Osteoblast (primary cell): ENCODE results near the gene TRIM56. TPM values are rescaled to one million over a fixed set of nuclear protein-coding genes. Genes with fewer than 3 reads are reported as not detected.
A peak's percentile ranks its signal among the peaks of the same experiment; 100 is the strongest.
"Not testable (repeated sequence)": the region's sequence is repeated elsewhere in the genome, so short reads cannot be mapped to it uniquely, and the experiment has no call there.

ENCODE experiments used
- DNase-seq: peaks from one replicate; pipeline ENCODE4 v3.0.0; 2011; ENCODE audit warnings: low spot score, mixed read lengths; ENCODE audit not compliant: insufficient read length; ENCODE audit errors: missing footprints
- H2AFZ ChIP-seq: 2 replicates; pipeline ENCODE4 v1.6.0; 2011; ENCODE audit warnings: mild to moderate bottlenecking, low read length
- H3K27ac ChIP-seq: 2 replicates; pipeline ENCODE4 v1.5.1; 2011; ENCODE audit warnings: mild to moderate bottlenecking, low read depth, low read length, moderate library complexity
- H3K27me3 ChIP-seq: 2 replicates; pipeline ENCODE4 v1.6.0; 2012; ENCODE audit warnings: mild to moderate bottlenecking, control low read depth, inconsistent platforms, low read length, moderate library complexity; ENCODE audit not compliant: insufficient read depth
- H3K36me3 ChIP-seq: 2 replicates; pipeline ENCODE4 v1.5.1; 2011; ENCODE audit warnings: mild to moderate bottlenecking, low read length, control low read depth, moderate library complexity; ENCODE audit not compliant: insufficient read depth
- H3K4me1 ChIP-seq: 2 replicates; pipeline ENCODE4 v1.5.1; 2011; ENCODE audit warnings: mild to moderate bottlenecking, low read length, control low read depth, moderate library complexity; ENCODE audit not compliant: insufficient read depth
- H3K4me2 ChIP-seq: 2 replicates; pipeline ENCODE4 v1.6.0; 2011; ENCODE audit warnings: mild to moderate bottlenecking, low read length; ENCODE audit not compliant: insufficient read depth
- H3K4me3 ChIP-seq: fragments of 200-600 bp; sonication (generic); 3 replicates; pipeline ENCODE4 v1.5.1; 2012; ENCODE audit warnings: mild to moderate bottlenecking, low read length, inconsistent platforms; ENCODE audit not compliant: insufficient read depth
- H3K79me2 ChIP-seq: 2 replicates; pipeline ENCODE4 v1.6.0; 2012; ENCODE audit warnings: mild to moderate bottlenecking, low read length, control low read depth, inconsistent platforms; ENCODE audit not compliant: insufficient read depth
- H3K9me3 ChIP-seq: 2 replicates; pipeline ENCODE4 v1.5.1; 2011; ENCODE audit warnings: low read depth, low read length, control low read depth
- H4K20me1 ChIP-seq: 2 replicates; pipeline ENCODE4 v1.6.0; 2012; ENCODE audit warnings: mild to moderate bottlenecking, low read length, control low read depth; ENCODE audit not compliant: insufficient read depth
- CTCF ChIP-seq: IDR thresholded peaks from 2 replicates; pipeline ENCODE4 v1.5.1; 2011; ENCODE audit warnings: mild to moderate bottlenecking, low read depth, low read length, moderate library complexity; ENCODE audit errors: extremely low read depth
- total RNA-seq: library from RNA; depleted of rRNA; stranded (reverse); fragments of >200 nt; gene quantifications from 2 replicates; pipeline ENCODE4 v1.2.3, GENCODE V29; 2012

TRIM56 gene
- total RNA-seq, 1 donor, result 13.8 TPM

- Histone ChIP-seq H3K27me3 (no peaks in the 10 kb centered on the region), H3K36me3 (no peaks in the 10 kb centered on the region), H3K4me2 (peak overlapping the region; percentile 30), H4K20me1 (no peaks in the 10 kb centered on the region), H3K4me3 (peak overlapping the region; percentile 5), H3K4me1 (peaks cover 32% of the 10 kb centered on the region), H3K9me3 (no peaks in the 10 kb centered on the region), H3K79me2 (peaks cover 5% of the 10 kb centered on the region), H3K27ac (peak overlapping the region; percentile 94), H2AFZ (no peak overlapping the region)
- TF ChIP-seq CTCF, result no peak
- DNase-seq, result no peak
Measured at GRCh38 chr7:101100858-101101847, 15.9 kb downstream of the TRIM56 start.

- Histone ChIP-seq H2AFZ (no peak overlapping the region), H3K36me3 (no peaks in the 10 kb centered on the region), H3K4me3 (no peak overlapping the region), H3K79me2 (no peaks in the 10 kb centered on the region), H4K20me1 (no peaks in the 10 kb centered on the region), H3K4me1 (peaks cover 32% of the 10 kb centered on the region), H3K4me2 (no peak overlapping the region), H3K27ac (peak overlapping the region; percentile 94), H3K9me3 (no peaks in the 10 kb centered on the region), H3K27me3 (no peaks in the 10 kb centered on the region)
- DNase-seq, result no peak
- no peak for TF ChIP-seq CTCF
Measured at GRCh38 chr7:101102026-101102425, 16.7 kb downstream of the TRIM56 start.

GRCh38 chr7:101103701-101104100 is 18.4 kb downstream of the TRIM56 start:
- H3K27ac ChIP-seq, result not testable (repeated sequence)

GRCh38 chr7:101104193-101104713 is 19.0 kb downstream of the TRIM56 start:
- H3K4me1 ChIP-seq, result peaks cover 42% of the 10 kb centered on the region
- peak; percentile 21 for DNase-seq
- H3K9me3 ChIP-seq, result no peaks in the 10 kb centered on the region
- H2AFZ ChIP-seq, result no peak overlapping the region
- TF ChIP-seq CTCF, result no peak
- no peaks in the 10 kb centered on the region for H3K79me2 ChIP-seq
- H3K27me3 ChIP-seq, result no peaks in the 10 kb centered on the region
- H3K36me3 ChIP-seq, result no peaks in the 10 kb centered on the region
- H3K4me3 ChIP-seq, result no peak overlapping the region
- H3K4me2 ChIP-seq, result no peak overlapping the region
- H3K27ac ChIP-seq, result peak overlapping the region; percentile 8
- no peaks in the 10 kb centered on the region for H4K20me1 ChIP-seq

More at GRCh38 chr7:101103701-101104100, 18.4 kb downstream of the TRIM56 start:
- not testable (repeated sequence) for H3K79me2 ChIP-seq, DNase-seq, H2AFZ ChIP-seq, H4K20me1 ChIP-seq, H3K27me3 ChIP-seq, H3K4me3 ChIP-seq, H3K36me3 ChIP-seq, H3K4me2 ChIP-seq, H3K9me3 ChIP-seq
- peaks cover 38% of the 10 kb centered on the region for H3K4me1 ChIP-seq
